Common myeloid progenitor, CD34-positive (primary cell): ENCODE results near the gene ANG. TPM values are rescaled to one million over a fixed set of nuclear protein-coding genes. Genes with fewer than 3 reads are reported as not detected.
"Not testable (repeated sequence)": the region's sequence is repeated elsewhere in the genome, so short reads cannot be mapped to it uniquely, and the experiment has no call there.

Source experiments
- CTCF ChIA-PET: fragments of 350-600 bp; sonication (Branson Sonifier 250); formaldehyde crosslinking; loops from one replicate; lab custom pipeline; 2021; ENCODE audit warnings: antibody characterized with exemption; lab: Charles Lee
- POLR2A ChIA-PET: fragments of 350-600 bp; sonication (Branson Sonifier 250); formaldehyde crosslinking; loops from one replicate; lab custom pipeline; 2021; ENCODE audit warnings: antibody characterized with exemption; lab: Charles Lee
- DNase-seq, 3 donors: peaks; one replicate each; pipeline versions ENCODE4 v3.0.0 to v3.0.0-alpha.2; 2013
- H3K27ac ChIP-seq, 2 experiments: 1 replicate in 1 of 2; 2 replicates in 1 of 2; pipeline ENCODE4 v1.7.0; 2013; ENCODE audit warnings: inconsistent platforms in 2 of 2, low read length in 2 of 2, mild to moderate bottlenecking in 2 of 2, low read depth in 1 of 2, moderate library complexity in 1 of 2; ENCODE audit not compliant: severe bottlenecking in 2 of 2, insufficient read depth in 1 of 2, poor library complexity in 1 of 2
- H3K27me3 ChIP-seq, 5 experiments: replicated peaks in 2 of 5; 1 replicate in 3 of 5; 2 replicates in 2 of 5; pipeline versions ENCODE4 v1.6.1 to v1.7.0; 2013; ENCODE audit warnings: low read length in 4 of 5, mild to moderate bottlenecking in 2 of 5, moderate library complexity in 2 of 5, inconsistent platforms in 1 of 5; ENCODE audit not compliant: insufficient read depth in 5 of 5, control insufficient read depth in 4 of 5
- H3K36me3 ChIP-seq, 4 experiments: 1 replicate in 2 of 4; 2 replicates in 2 of 4; pipeline versions ENCODE4 v1.6.1 to v1.7.0; 2013; ENCODE audit warnings: low read length in 3 of 4, control low read depth in 1 of 4, mild to moderate bottlenecking in 1 of 4; ENCODE audit not compliant: control insufficient read depth in 4 of 4, insufficient read depth in 4 of 4
- H3K4me1 ChIP-seq, 4 experiments: 1 replicate in 3 of 4; 2 replicates in 1 of 4; pipeline versions ENCODE4 v1.6.1 to v1.7.1; 2013; ENCODE audit warnings: low read length in 3 of 4, mild to moderate bottlenecking in 3 of 4, control low read depth in 1 of 4, inconsistent platforms in 1 of 4, moderate library complexity in 1 of 4; ENCODE audit not compliant: control insufficient read depth in 4 of 4, insufficient read depth in 4 of 4; ENCODE audit errors: control extremely low read depth in 1 of 4
- H3K4me3 ChIP-seq, 7 experiments: 1 replicate in 4 of 7; 2 replicates in 3 of 7; pipeline versions ENCODE4 v1.5.1 to v1.7.0; 2013; ENCODE audit warnings: mild to moderate bottlenecking in 7 of 7, low read length in 6 of 7, moderate library complexity in 6 of 7, inconsistent platforms in 2 of 7, low read depth in 2 of 7, control low read depth in 1 of 7; ENCODE audit not compliant: insufficient read depth in 4 of 7, control insufficient read depth in 1 of 7; ENCODE audit errors: extremely low read depth in 1 of 7
- H3K9me3 ChIP-seq, 5 experiments: 1 replicate in 4 of 5; 2 replicates in 1 of 5; pipeline versions ENCODE4 v1.6.1 to v1.7.1; 2013; ENCODE audit warnings: low read length in 4 of 5, mild to moderate bottlenecking in 2 of 5, inconsistent platforms in 1 of 5, low read depth in 1 of 5, moderate library complexity in 1 of 5; ENCODE audit not compliant: control insufficient read depth in 4 of 5, insufficient read depth in 2 of 5; ENCODE audit errors: control extremely low read depth in 1 of 5
- WGBS: methylation state at CpG from one replicate; pipeline ENCODE4 v1.1.5; 2013; ENCODE audit not compliant: insufficient coverage; 5-methylcytosine and 5-hydroxymethylcytosine counted together
- polyA plus RNA-seq: library from polyadenylated mRNA; unstranded; fragments of 120-200 nt; gene quantifications from one replicate; pipeline ENCODE4 v1.2.1, GENCODE V29; 2013

Gene ANG
- 1.5 TPM for polyA plus RNA-seq

GRCh38 chr14:20688167-20688839 is at the start of gene ANG:
TSS of gene ANG (plus strand) at chr14:20688764. CDS start at chr14:20693565, 4,801 bp downstream.
- Histone ChIP-seq H3K27me3 (no peaks in the 10 kb centered on the region), H3K4me1 (peaks cover 7 to 20% (median 11%) of the 10 kb centered on the region in 4 experiments), H3K36me3 (no peaks in the 10 kb centered on the region), H3K4me3 (no peak within 1 kb of the TSS), H3K27ac (no peak within 1 kb of the TSS), H3K9me3 (no peaks in the 10 kb centered on the region)
- POLR2A ChIA-PET: interaction anchor here (0.5 kb wide), 1 partner anchor 41 kb away, joined by 3 read pairs; no protein-coding TSS in a partner anchor
- 100% methylated on average over 3 of the region's 7 CpGs for WGBS
- no peak for DNase-seq
- CTCF ChIA-PET: interaction anchor here (1.4 to 11.3 kb wide), 3 partner anchors 10 to 78 kb away, joined by 4 to 179 read pairs (median 8); no protein-coding TSS in a partner anchor

- WGBS: 94% methylated on average over 2 of the region's 2 CpGs
- DNase-seq: no peak
- CTCF ChIA-PET: no interaction called here
- Histone ChIP-seq H3K36me3 (no peaks in the 10 kb centered on the region), H3K4me3 (no peak within 1 kb of the TSS), H3K9me3 (no peaks in the 10 kb centered on the region), H3K4me1 (no peaks in the 10 kb centered on the region), H3K27me3 (peaks cover 5 to 14% (median 8%) of the 10 kb centered on the region in 5 experiments), H3K27ac (no peak within 1 kb of the TSS)
- POLR2A ChIA-PET: no interaction called here
Observed at GRCh38 chr14:20641591-20641990, 47.0 kb upstream of the ANG start, which contains the start of gene OR6S1. TSS of gene OR6S1 (minus strand) at chr14:20641691. CDS start at chr14:20641691, 0 bp downstream.

DNA sequence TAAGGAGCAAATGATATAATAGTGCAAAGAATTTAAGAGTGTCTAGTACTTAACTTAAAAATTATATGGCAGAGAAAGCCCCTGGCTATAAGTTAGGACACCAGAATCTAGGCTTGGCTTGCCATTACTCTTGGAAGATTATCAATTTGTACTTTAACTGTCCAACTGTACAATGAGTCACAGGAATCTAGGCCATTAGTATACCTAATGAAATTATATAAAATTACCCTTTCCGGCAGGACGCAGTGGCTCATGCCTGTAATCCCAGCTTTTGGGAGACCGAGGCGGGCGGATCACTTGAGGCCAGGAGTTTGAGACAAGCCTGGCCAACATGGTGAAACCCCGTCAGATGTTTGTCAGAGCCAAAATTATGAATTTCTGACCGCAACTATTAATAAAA is 46.4 kb upstream of the ANG start:
- H3K27me3 ChIP-seq: peaks cover 5 to 14% (median 6%) of the 10 kb centered on the region in 5 experiments
- no peaks in the 10 kb centered on the region for H3K4me1 ChIP-seq
- WGBS: 98% methylated on average over 5 of the region's 7 CpGs
- H3K4me3 ChIP-seq: no peak overlapping the region
- ChIA-PET CTCF (no interaction called here), POLR2A (interaction anchor here (0.5 kb wide), 1 partner anchor 16 kb away, joined by 3 read pairs; no protein-coding TSS in a partner anchor)
- H3K27ac ChIP-seq: no peak overlapping the region
- no peaks in the 10 kb centered on the region for H3K9me3 ChIP-seq
- no peaks in the 10 kb centered on the region for H3K36me3 ChIP-seq
- DNase-seq: no peak

GRCh38 chr14:20642755-20643154 is 45.8 kb upstream of the ANG start:
- H3K9me3 ChIP-seq, DNase-seq, H3K4me1 ChIP-seq, H3K4me3 ChIP-seq, CTCF ChIA-PET, H3K36me3 ChIP-seq, H3K27ac ChIP-seq, POLR2A ChIA-PET: not testable (repeated sequence)
- WGBS: no CpG with 5 or more reads among the region's 3 CpGs
- H3K27me3 ChIP-seq: peaks cover 6 to 14% (median 8%) of the 10 kb centered on the region in 5 experiments

DNA sequence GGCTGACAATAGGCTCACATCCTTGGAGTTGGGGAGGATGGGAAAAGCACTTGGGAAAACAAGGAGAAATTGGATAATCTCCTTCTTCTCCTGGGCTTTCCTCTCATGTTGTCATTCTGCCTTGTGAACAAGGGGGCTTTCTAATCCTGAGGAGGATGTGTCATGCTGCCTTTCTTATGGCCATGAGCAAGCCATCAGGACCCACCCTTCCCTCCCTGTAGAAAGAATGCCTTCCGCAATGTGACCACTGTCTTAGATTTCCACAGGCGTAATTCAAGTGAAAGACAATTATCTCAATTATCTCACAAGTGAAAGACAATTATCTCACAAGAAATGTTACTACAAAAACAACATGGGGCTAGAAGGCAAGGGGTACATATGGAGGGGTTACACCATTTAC is 44.0 kb upstream of the ANG start:
- ChIA-PET CTCF (no interaction called here), POLR2A (no interaction called here)
- H3K9me3 ChIP-seq: no peaks in the 10 kb centered on the region
- DNase-seq: no peak
- peaks cover 6 to 14% (median 6%) of the 10 kb centered on the region in 5 experiments for H3K27me3 ChIP-seq
- H3K27ac ChIP-seq: no peak overlapping the region
- no peak overlapping the region for H3K4me3 ChIP-seq
- H3K4me1 ChIP-seq: no peaks in the 10 kb centered on the region
- H3K36me3 ChIP-seq: no peaks in the 10 kb centered on the region
- no CpG with 5 or more reads among the region's 2 CpGs for WGBS

- no peak overlapping the region for H3K4me3 ChIP-seq
- no peak overlapping the region for H3K27ac ChIP-seq
- peaks cover 6 to 14% (median 6%) of the 10 kb centered on the region in 5 experiments for H3K27me3 ChIP-seq
- ChIA-PET POLR2A (no interaction called here), CTCF (interaction anchor here (0.8 to 1.1 kb wide), 2 partner anchors 11 to 19 kb away, joined by 3 read pairs; no protein-coding TSS in a partner anchor)
- no peak for DNase-seq
- no peaks in the 10 kb centered on the region for H3K4me1 ChIP-seq
- no peaks in the 10 kb centered on the region for H3K36me3 ChIP-seq
- WGBS: no CpG with 5 or more reads among the region's 1 CpG
- H3K9me3 ChIP-seq: no peaks in the 10 kb centered on the region
Observed at GRCh38 chr14:20645481-20645880, 43.1 kb upstream of the ANG start.
